ENCODE measurements around the gene KRTAP10-4.

- TF ChIP-seq CTCF (IDR thresholded peaks at IDR 0.05) (no peak), POLR2A (IDR thresholded peaks at IDR 0.05) (no peak)
These were observed 46.2 kb upstream of the KRTAP10-4 start for GRCh38 chr21:44527156-44527982.
